Measurements from ENCODE around the gene STK24. TPM values are rescaled to one million over a fixed set of nuclear protein-coding genes. Genes with fewer than 3 reads are reported as not detected.

The STK24 gene
- total RNA-seq, 2 experiments from 2014 or later = 60.4 to 88.7 TPM

GRCh38 chr13:98537740-98538139 is 39.2 kb downstream of the STK24 start:
- TF ChIP-seq EZH2phosphoT487 (IDR thresholded peaks at IDR 0.05; ENCODE audit: borderline replicate concordance, low read depth, low read length) (no peak), CTCF (conservative IDR thresholded peaks at IDR 0.05; ENCODE audit: low read length) (no peak)

DNA sequence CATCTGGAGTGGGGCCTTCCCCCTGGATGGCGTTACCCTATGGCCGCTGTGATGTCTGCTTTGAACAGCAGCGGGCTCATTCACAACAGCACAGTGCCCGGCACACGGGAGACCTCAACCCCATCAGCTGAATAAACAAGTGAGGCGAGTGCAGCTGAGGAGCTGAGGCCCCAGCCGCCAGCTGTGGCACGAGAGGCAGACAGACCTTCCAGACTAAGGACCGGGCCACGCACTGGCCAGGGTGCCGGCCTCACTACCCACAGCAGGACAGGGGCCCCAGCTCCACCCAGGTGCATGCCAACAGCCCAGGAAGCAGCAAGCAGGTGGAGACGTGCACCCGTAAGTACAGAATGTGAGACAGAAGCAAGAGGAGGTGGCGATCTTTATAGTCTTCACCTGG is 39.6 kb downstream of the STK24 start:
- TF ChIP-seq CTCF (conservative IDR thresholded peaks at IDR 0.05; ENCODE audit: low read length) (no peak), EZH2phosphoT487 (IDR thresholded peaks at IDR 0.05; ENCODE audit: borderline replicate concordance, low read depth, low read length) (no peak)
- Histone ChIP-seq H4K20me1 (ENCODE audit: insufficient read depth, low read length) (peaks cover 11% of the 10 kb centered on the region), H2AFZ (ENCODE audit: low read length) (no peak overlapping the region), H3K4me3 (ENCODE audit: low read depth, low read length, poor library complexity, severe bottlenecking) (no peak overlapping the region), H3K9me3 (ENCODE audit: low read length) (no peaks in the 10 kb centered on the region), H3K27ac (ENCODE audit: low read depth, low read length, poor library complexity, severe bottlenecking) (no peak overlapping the region), H3K9me2 (ENCODE audit: insufficient read depth, low read length) (no peaks in the 10 kb centered on the region), H3K79me2 (ENCODE audit: insufficient read depth, low read depth, low read length) (peaks cover 84% of the 10 kb centered on the region), H3K4me2 (ENCODE audit: low read length) (no peak overlapping the region), H3K4me1 (ENCODE audit: insufficient read depth, low read length, poor library complexity, severe bottlenecking) (peaks cover 8% of the 10 kb centered on the region), H3K36me3 (ENCODE audit: insufficient read depth, low read length) (peaks cover 8% of the 10 kb centered on the region; the same call in 1 of the 2 replicates)
- intact Hi-C loops (cut with micrococcal nuclease; ENCODE audit: unreplicated experiment) = no loop called here
- no TSS peak for BruUV-seq (replicated peaks)
- no peak for DNase-seq (ENCODE audit: low spot score)
- CTCF ChIA-PET (ENCODE audit: unreplicated experiment) = no interaction called here
- POLR2A ChIA-PET = no interaction called here

More at GRCh38 chr13:98537740-98538139, 39.2 kb downstream of the STK24 start:
- no peak overlapping the region for H2AFZ ChIP-seq (ENCODE audit: low read length)
- DNase-seq (ENCODE audit: low spot score) = no peak
- H3K36me3 ChIP-seq (ENCODE audit: insufficient read depth, low read length) = peaks cover 8% of the 10 kb centered on the region; the same call in 1 of the 2 replicates
- no peak overlapping the region for H3K4me3 ChIP-seq (ENCODE audit: low read depth, low read length, poor library complexity, severe bottlenecking)
- intact Hi-C loops (cut with micrococcal nuclease; ENCODE audit: unreplicated experiment) = no loop called here
- no peaks in the 10 kb centered on the region for H3K9me3 ChIP-seq (ENCODE audit: low read length)
- H4K20me1 ChIP-seq (ENCODE audit: insufficient read depth, low read length) = peaks cover 15% of the 10 kb centered on the region
- BruUV-seq (replicated peaks) = no TSS peak
- H3K27ac ChIP-seq (ENCODE audit: low read depth, low read length, poor library complexity, severe bottlenecking) = no peak overlapping the region
- POLR2A ChIA-PET = interaction anchor here (0.6 kb wide), 2 partner anchors 23 to 1972 kb away, joined by 3 read pairs; no protein-coding TSS in a partner anchor
- CTCF ChIA-PET (ENCODE audit: unreplicated experiment) = no interaction called here
- H3K4me1 ChIP-seq (ENCODE audit: insufficient read depth, low read length, poor library complexity, severe bottlenecking) = peaks cover 8% of the 10 kb centered on the region
- peaks cover 84% of the 10 kb centered on the region for H3K79me2 ChIP-seq (ENCODE audit: insufficient read depth, low read depth, low read length)
- H3K9me2 ChIP-seq (ENCODE audit: insufficient read depth, low read length) = no peaks in the 10 kb centered on the region
- no peak overlapping the region for H3K4me2 ChIP-seq (ENCODE audit: low read length)

DNA sequence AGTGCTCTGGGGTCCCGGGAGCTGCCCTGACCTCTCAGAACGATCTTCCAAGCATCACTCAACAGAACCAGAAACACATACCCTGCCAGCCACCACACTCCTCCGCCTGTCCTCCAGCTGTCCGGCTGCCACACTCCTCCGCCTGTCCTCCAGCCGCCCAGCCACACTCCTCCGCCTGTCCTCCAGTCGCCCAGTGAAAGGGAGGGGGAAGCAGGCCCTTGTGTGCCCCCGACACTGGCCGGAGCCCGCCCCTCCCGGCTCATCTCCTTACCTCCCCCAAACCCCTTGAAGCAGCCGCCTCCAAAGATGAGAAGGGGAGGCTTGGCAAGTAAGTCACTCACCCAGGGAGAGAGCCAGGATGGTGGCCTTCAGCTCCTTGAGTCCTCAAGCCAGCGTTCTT is 40.2 kb downstream of the STK24 start:
- intact Hi-C loops (cut with micrococcal nuclease; ENCODE audit: unreplicated experiment) = no loop called here
- no peak for TF ChIP-seq EZH2phosphoT487 (IDR thresholded peaks at IDR 0.05; ENCODE audit: borderline replicate concordance, low read depth, low read length)
- no peak for TF ChIP-seq CTCF (conservative IDR thresholded peaks at IDR 0.05; ENCODE audit: low read length)
- Histone ChIP-seq H3K79me2 (ENCODE audit: insufficient read depth, low read depth, low read length) (peaks cover 84% of the 10 kb centered on the region), H3K4me2 (ENCODE audit: low read length) (no peak overlapping the region), H2AFZ (ENCODE audit: low read length) (no peak overlapping the region), H3K9me2 (ENCODE audit: insufficient read depth, low read length) (no peaks in the 10 kb centered on the region), H3K36me3 (ENCODE audit: insufficient read depth, low read length) (peaks cover 8% of the 10 kb centered on the region; the same call in 1 of the 2 replicates), H3K4me3 (ENCODE audit: low read depth, low read length, poor library complexity, severe bottlenecking) (no peak overlapping the region), H4K20me1 (ENCODE audit: insufficient read depth, low read length) (peaks cover 5% of the 10 kb centered on the region), H3K9me3 (ENCODE audit: low read length) (no peaks in the 10 kb centered on the region), H3K27ac (ENCODE audit: low read depth, low read length, poor library complexity, severe bottlenecking) (no peak overlapping the region), H3K4me1 (ENCODE audit: insufficient read depth, low read length, poor library complexity, severe bottlenecking) (peaks cover 4% of the 10 kb centered on the region)
- no TSS peak for BruUV-seq (replicated peaks)
- no peak for DNase-seq (ENCODE audit: low spot score)
- ChIA-PET CTCF (ENCODE audit: unreplicated experiment) (no interaction called here), POLR2A (no interaction called here)

Measured in OCI-LY7 (cell line).